ENCODE data around the gene C1QTNF12.

The C1QTNF12 gene

GRCh38 chr1:1210726-1211540, 35.6 kb downstream of the C1QTNF12 start:
- H3K27me3 ChIP-seq, result peaks cover 94% of the 10 kb centered on the region
- H3K36me3 ChIP-seq, result peaks cover 9% of the 10 kb centered on the region
- no peak overlapping the region for H3K4me3 ChIP-seq (ENCODE audit: low read depth in 1 of 2, low read length in 1 of 2)
- no peak overlapping the region for H3K27ac ChIP-seq
- TF ChIP-seq, protein P1, sequence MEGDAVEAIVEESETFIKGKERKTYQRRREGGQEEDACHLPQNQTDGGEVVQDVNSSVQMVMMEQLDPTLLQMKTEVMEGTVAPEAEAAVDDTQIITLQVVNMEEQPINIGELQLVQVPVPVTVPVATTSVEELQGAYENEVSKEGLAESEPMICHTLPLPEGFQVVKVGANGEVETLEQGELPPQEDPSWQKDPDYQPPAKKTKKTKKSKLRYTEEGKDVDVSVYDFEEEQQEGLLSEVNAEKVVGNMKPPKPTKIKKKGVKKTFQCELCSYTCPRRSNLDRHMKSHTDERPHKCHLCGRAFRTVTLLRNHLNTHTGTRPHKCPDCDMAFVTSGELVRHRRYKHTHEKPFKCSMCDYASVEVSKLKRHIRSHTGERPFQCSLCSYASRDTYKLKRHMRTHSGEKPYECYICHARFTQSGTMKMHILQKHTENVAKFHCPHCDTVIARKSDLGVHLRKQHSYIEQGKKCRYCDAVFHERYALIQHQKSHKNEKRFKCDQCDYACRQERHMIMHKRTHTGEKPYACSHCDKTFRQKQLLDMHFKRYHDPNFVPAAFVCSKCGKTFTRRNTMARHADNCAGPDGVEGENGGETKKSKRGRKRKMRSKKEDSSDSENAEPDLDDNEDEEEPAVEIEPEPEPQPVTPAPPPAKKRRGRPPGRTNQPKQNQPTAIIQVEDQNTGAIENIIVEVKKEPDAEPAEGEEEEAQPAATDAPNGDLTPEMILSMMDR (IDR thresholded peaks at IDR 0.05), result no peak
- no peaks in the 10 kb centered on the region for H3K9me3 ChIP-seq
- peaks cover 0 to 11% of the 10 kb centered on the region in 2 experiments for H3K4me1 ChIP-seq (ENCODE audit: control insufficient read depth in 1 of 2, insufficient read depth in 1 of 2, low read depth in 1 of 2, low read length in 1 of 2)

GRCh38 chr1:1208713-1209433, 37.6 kb downstream of the C1QTNF12 start:
- TF ChIP-seq, protein P1 (IDR thresholded peaks at IDR 0.05), result no peak
- Histone ChIP-seq H3K36me3 (no peaks in the 10 kb centered on the region), H3K4me3 (ENCODE audit: low read depth in 1 of 2, low read length in 1 of 2) (no peak overlapping the region), H3K27ac (no peak overlapping the region), H3K9me3 (no peaks in the 10 kb centered on the region), H3K27me3 (peaks cover 99% of the 10 kb centered on the region), H3K4me1 (ENCODE audit: control insufficient read depth in 1 of 2, insufficient read depth in 1 of 2, low read depth in 1 of 2, low read length in 1 of 2) (peaks cover 0 to 11% of the 10 kb centered on the region in 2 experiments)

GRCh38 chr1:1207571-1207892, 39.0 kb downstream of the C1QTNF12 start:
- H3K36me3 ChIP-seq, result no peaks in the 10 kb centered on the region
- H3K27ac ChIP-seq, result no peak overlapping the region
- H3K4me1 ChIP-seq (ENCODE audit: control insufficient read depth in 1 of 2, insufficient read depth in 1 of 2, low read depth in 1 of 2, low read length in 1 of 2), result peaks cover 0 to under 1% of the 10 kb centered on the region in 2 experiments
- H3K27me3 ChIP-seq, result peaks cover 99% of the 10 kb centered on the region
- TF ChIP-seq, protein P1 (IDR thresholded peaks at IDR 0.05), result no peak
- H3K4me3 ChIP-seq (ENCODE audit: low read depth in 1 of 2, low read length in 1 of 2), result no peak overlapping the region
- H3K9me3 ChIP-seq, result no peaks in the 10 kb centered on the region

DNA sequence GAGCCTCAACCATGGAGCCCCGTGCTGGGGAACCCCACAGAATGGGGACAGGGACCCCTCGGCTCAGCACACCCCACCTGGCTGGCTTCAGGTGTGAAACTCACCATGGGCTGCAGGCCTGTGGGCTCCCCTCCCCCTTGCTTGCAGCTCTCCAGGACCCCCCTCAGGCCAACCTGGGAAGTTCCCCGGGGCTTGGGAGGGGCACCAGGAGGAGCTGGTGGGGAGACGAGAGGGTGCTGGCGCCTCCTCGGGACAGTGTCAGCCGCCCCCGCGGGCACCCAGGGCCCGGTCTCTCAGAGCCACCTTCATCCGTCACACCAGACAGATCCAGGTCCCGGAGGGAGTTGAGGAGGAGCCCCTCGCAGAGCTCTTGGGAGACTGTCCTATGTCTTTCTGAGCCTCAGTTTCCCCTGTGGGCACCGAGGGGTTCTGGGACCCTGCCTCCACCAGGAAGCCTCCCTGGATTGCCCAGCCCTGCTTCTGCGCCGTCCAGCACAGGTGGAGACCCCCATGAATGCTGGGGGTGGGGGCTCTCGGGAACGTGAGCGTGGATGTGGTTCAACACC, 39.5 kb downstream of the C1QTNF12 start:
- Histone ChIP-seq H3K27me3 (peaks cover 99% of the 10 kb centered on the region), H3K36me3 (no peaks in the 10 kb centered on the region), H3K9me3 (no peaks in the 10 kb centered on the region), H3K27ac (no peak overlapping the region), H3K4me3 (ENCODE audit: low read depth in 1 of 2, low read length in 1 of 2) (no peak overlapping the region), H3K4me1 (ENCODE audit: control insufficient read depth in 1 of 2, insufficient read depth in 1 of 2, low read depth in 1 of 2, low read length in 1 of 2) (no peaks in the 10 kb centered on the region)
- TF ChIP-seq, protein P1 (IDR thresholded peaks at IDR 0.05), result no peak

DNA sequence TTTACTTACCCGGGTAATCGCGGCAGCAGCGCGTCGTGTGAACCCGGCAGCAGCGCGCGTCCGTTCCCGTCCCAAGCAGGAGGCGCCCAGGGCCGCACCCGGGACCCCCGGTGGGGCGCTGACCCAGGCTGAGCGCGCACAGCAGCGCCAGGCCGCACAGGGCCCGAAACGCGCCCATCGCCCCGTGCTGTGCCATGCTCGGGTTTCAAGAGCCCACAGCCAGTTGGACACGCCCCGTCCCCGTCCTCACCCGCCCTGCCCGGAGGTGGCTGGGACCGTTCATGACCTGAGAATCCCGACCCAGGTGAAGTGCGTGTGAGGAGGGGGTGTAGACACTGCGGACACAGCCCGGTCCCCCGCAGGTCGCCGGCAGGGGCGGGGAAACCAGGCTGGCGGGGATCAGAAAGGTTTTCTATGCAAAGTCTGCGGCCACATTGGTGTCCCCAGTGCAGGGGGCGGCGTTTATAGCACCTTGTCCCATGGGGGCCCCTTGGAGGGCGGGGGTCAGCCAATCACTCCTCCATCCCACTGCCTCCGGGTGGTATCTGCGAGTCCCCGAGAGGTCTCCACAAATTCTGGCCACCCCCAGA, 40.1 kb downstream of the C1QTNF12 start, which contains the start of gene TNFRSF18:
TNFRSF18 (minus strand) TSS at position 217 of the 590 bp plus-strand sequence; CDS start at position 196, 21 bp downstream.
- H3K27me3 ChIP-seq, result peaks cover 96% of the 10 kb centered on the region

More for the DNA sequence above, 40.1 kb downstream of the C1QTNF12 start, which contains the start of gene TNFRSF18:
- Histone ChIP-seq H3K4me3 (ENCODE audit: low read depth in 1 of 2, low read length in 1 of 2) (no peak within 1 kb of the TSS), H3K27ac (no peak within 1 kb of the TSS), H3K36me3 (no peaks in the 10 kb centered on the region), H3K9me3 (no peaks in the 10 kb centered on the region), H3K4me1 (ENCODE audit: control insufficient read depth in 1 of 2, insufficient read depth in 1 of 2, low read depth in 1 of 2, low read length in 1 of 2) (peaks cover 0 to under 1% of the 10 kb centered on the region in 2 experiments)
- TF ChIP-seq, protein P1 (IDR thresholded peaks at IDR 0.05), result no peak
